ENCODE results near the gene ARHGEF16. TPM values are rescaled to one million over a fixed set of nuclear protein-coding genes. Genes with fewer than 3 reads are reported as not detected.

The ARHGEF16 gene
- total RNA-seq, 2 experiments from 2014 or later = not detected

GRCh38 chr1:3507636-3508275, 53.3 kb downstream of the ARHGEF16 start:
- ChIA-PET POLR2A (no interaction called here), CTCF (no interaction called here)
- Mint-ChIP-seq H3K27ac (peak overlapping the region; percentile 36), H3K9me3 (no peaks in the 10 kb centered on the region), H3K4me1 (no peaks in the 10 kb centered on the region), H3K4me3 (no peak overlapping the region), H3K36me3 (ENCODE audit: low read depth) (no peaks in the 10 kb centered on the region), H3K27me3 (no peaks in the 10 kb centered on the region)
- no peak for DNase-seq

- CTCF ChIA-PET = no interaction called here
Measured at GRCh38 chr1:3508757-3509415, 54.4 kb downstream of the ARHGEF16 start.

GRCh38 chr1:3509721-3510120, 55.3 kb downstream of the ARHGEF16 start:
- no peak overlapping the region for H3K27ac Mint-ChIP-seq
- H3K36me3 Mint-ChIP-seq (ENCODE audit: low read depth) = no peaks in the 10 kb centered on the region
- ChIA-PET CTCF (no interaction called here), POLR2A (no interaction called here)
- H3K9me3 Mint-ChIP-seq = no peaks in the 10 kb centered on the region
- H3K4me1 Mint-ChIP-seq = no peaks in the 10 kb centered on the region
- H3K4me3 Mint-ChIP-seq = no peak overlapping the region
- no peak for DNase-seq
- no peaks in the 10 kb centered on the region for H3K27me3 Mint-ChIP-seq

More at GRCh38 chr1:3508757-3509415, 54.4 kb downstream of the ARHGEF16 start:
- Mint-ChIP-seq H3K27me3 (no peaks in the 10 kb centered on the region), H3K9me3 (no peaks in the 10 kb centered on the region), H3K4me3 (no peak overlapping the region), H3K27ac (no peak overlapping the region), H3K36me3 (ENCODE audit: low read depth) (no peaks in the 10 kb centered on the region), H3K4me1 (no peaks in the 10 kb centered on the region)
- POLR2A ChIA-PET = interaction anchor here (0.6 kb wide), 1 partner anchor 22 kb away, joined by 3 read pairs; no protein-coding TSS in a partner anchor
- DNase-seq = no peak

GRCh38 chr1:3510136-3510955, 55.9 kb downstream of the ARHGEF16 start:
- POLR2A ChIA-PET = no interaction called here
- CTCF ChIA-PET = no interaction called here
- no peak for DNase-seq
- H3K27me3 Mint-ChIP-seq = no peaks in the 10 kb centered on the region
- H3K27ac Mint-ChIP-seq = no peak overlapping the region
- no peak overlapping the region for H3K4me3 Mint-ChIP-seq
- no peaks in the 10 kb centered on the region for H3K36me3 Mint-ChIP-seq (ENCODE audit: low read depth)
- H3K4me1 Mint-ChIP-seq = no peaks in the 10 kb centered on the region
- H3K9me3 Mint-ChIP-seq = no peaks in the 10 kb centered on the region

GRCh38 chr1:3510956-3511250, 56.4 kb downstream of the ARHGEF16 start:
- H3K27me3 Mint-ChIP-seq = no peaks in the 10 kb centered on the region
- ChIA-PET POLR2A (no interaction called here), CTCF (no interaction called here)
- H3K4me1 Mint-ChIP-seq = no peaks in the 10 kb centered on the region
- no peak overlapping the region for H3K27ac Mint-ChIP-seq
- DNase-seq = no peak
- H3K36me3 Mint-ChIP-seq (ENCODE audit: low read depth) = no peaks in the 10 kb centered on the region
- no peaks in the 10 kb centered on the region for H3K9me3 Mint-ChIP-seq
- no peak overlapping the region for H3K4me3 Mint-ChIP-seq

GRCh38 chr1:3511306-3511705, 56.8 kb downstream of the ARHGEF16 start:
- H3K27me3 Mint-ChIP-seq = no peaks in the 10 kb centered on the region
- H3K36me3 Mint-ChIP-seq (ENCODE audit: low read depth) = no peaks in the 10 kb centered on the region
- H3K4me3 Mint-ChIP-seq = no peak overlapping the region
- no peak for DNase-seq
- ChIA-PET CTCF (no interaction called here), POLR2A (no interaction called here)
- H3K9me3 Mint-ChIP-seq = no peaks in the 10 kb centered on the region
- no peaks in the 10 kb centered on the region for H3K4me1 Mint-ChIP-seq
- no peak overlapping the region for H3K27ac Mint-ChIP-seq

GRCh38 chr1:3511856-3512255, 57.4 kb downstream of the ARHGEF16 start:
- ChIA-PET CTCF (no interaction called here), POLR2A (no interaction called here)
- Mint-ChIP-seq H3K27ac (no peak overlapping the region), H3K27me3 (no peaks in the 10 kb centered on the region), H3K9me3 (no peaks in the 10 kb centered on the region), H3K4me3 (no peak overlapping the region), H3K4me1 (no peaks in the 10 kb centered on the region), H3K36me3 (ENCODE audit: low read depth) (no peaks in the 10 kb centered on the region)
- DNase-seq = no peak

- Mint-ChIP-seq H3K27ac (no peak overlapping the region), H3K9me3 (no peaks in the 10 kb centered on the region), H3K4me1 (no peaks in the 10 kb centered on the region), H3K36me3 (ENCODE audit: low read depth) (no peaks in the 10 kb centered on the region), H3K27me3 (no peaks in the 10 kb centered on the region), H3K4me3 (no peak overlapping the region)
- POLR2A ChIA-PET = no interaction called here
- CTCF ChIA-PET = no interaction called here
- no peak for DNase-seq
Measured at GRCh38 chr1:3514404-3514803, 59.9 kb downstream of the ARHGEF16 start.

- H3K27ac Mint-ChIP-seq = no peak overlapping the region
- H3K4me3 Mint-ChIP-seq = no peak overlapping the region
- no peak for DNase-seq
- H3K27me3 Mint-ChIP-seq = no peaks in the 10 kb centered on the region
- ChIA-PET CTCF (no interaction called here), POLR2A (no interaction called here)
- no peaks in the 10 kb centered on the region for H3K9me3 Mint-ChIP-seq
- no peaks in the 10 kb centered on the region for H3K4me1 Mint-ChIP-seq
- H3K36me3 Mint-ChIP-seq (ENCODE audit: low read depth) = no peaks in the 10 kb centered on the region
Measured at GRCh38 chr1:3515272-3515671, 60.8 kb downstream of the ARHGEF16 start.

- ChIA-PET POLR2A (no interaction called here), CTCF (no interaction called here)
- no peaks in the 10 kb centered on the region for H3K36me3 Mint-ChIP-seq (ENCODE audit: low read depth)
- no peak for DNase-seq
- no peaks in the 10 kb centered on the region for H3K4me1 Mint-ChIP-seq
- no peaks in the 10 kb centered on the region for H3K27me3 Mint-ChIP-seq
- no peak overlapping the region for H3K4me3 Mint-ChIP-seq
- H3K9me3 Mint-ChIP-seq = no peaks in the 10 kb centered on the region
- H3K27ac Mint-ChIP-seq = no peak overlapping the region
Measured at GRCh38 chr1:3515774-3516480, 61.5 kb downstream of the ARHGEF16 start.

GRCh38 chr1:3516481-3516869, 62.0 kb downstream of the ARHGEF16 start:
- Mint-ChIP-seq H3K27me3 (no peaks in the 10 kb centered on the region), H3K4me3 (no peak overlapping the region), H3K9me3 (no peaks in the 10 kb centered on the region), H3K27ac (no peak overlapping the region), H3K4me1 (no peaks in the 10 kb centered on the region), H3K36me3 (ENCODE audit: low read depth) (no peaks in the 10 kb centered on the region)
- POLR2A ChIA-PET = no interaction called here
- no peak for DNase-seq
- CTCF ChIA-PET = no interaction called here

- Mint-ChIP-seq H3K9me3 (no peaks in the 10 kb centered on the region), H3K4me1 (no peaks in the 10 kb centered on the region), H3K36me3 (ENCODE audit: low read depth) (no peaks in the 10 kb centered on the region), H3K4me3 (no peak overlapping the region), H3K27me3 (no peaks in the 10 kb centered on the region), H3K27ac (no peak overlapping the region)
- ChIA-PET POLR2A (no interaction called here), CTCF (no interaction called here)
- no peak for DNase-seq
Measured at GRCh38 chr1:3516911-3517675, 62.6 kb downstream of the ARHGEF16 start.

GRCh38 chr1:3518256-3518655, 63.8 kb downstream of the ARHGEF16 start:
- Mint-ChIP-seq H3K36me3 (ENCODE audit: low read depth) (no peaks in the 10 kb centered on the region), H3K27ac (no peak overlapping the region), H3K27me3 (no peaks in the 10 kb centered on the region), H3K4me3 (no peak overlapping the region), H3K4me1 (no peaks in the 10 kb centered on the region), H3K9me3 (no peaks in the 10 kb centered on the region)
- ChIA-PET CTCF (interaction anchor here (0.7 to 1.7 kb wide), 3 partner anchors 12 to 28 kb away, joined by 3 to 4 read pairs (median 3); no protein-coding TSS in a partner anchor), POLR2A (no interaction called here)
- DNase-seq = peak; percentile 25
